Liver (tissue), 9 donors: ENCODE results near the gene HNRNPA2B1. TPM values are rescaled to one million over a fixed set of nuclear protein-coding genes. Genes with fewer than 3 reads are reported as not detected.

ENCODE experiments used
- DNase-seq: peaks from one replicate; pipeline ENCODE4 v3.0.0-alpha.2; 2017; ENCODE audit warnings: low spot score
- H3K27ac ChIP-seq, 2 donors: one replicate each; pipeline ENCODE4 v1.7.0; 2013; ENCODE audit warnings: inconsistent platforms in 2 of 2, low read length in 2 of 2, control low read depth in 1 of 2, low read depth in 1 of 2, mild to moderate bottlenecking in 1 of 2
- H3K27me3 ChIP-seq, 4 donors: one replicate each; pipeline versions ENCODE4 v1.6.1 to v1.7.0; 2013; ENCODE audit warnings: low read length in 3 of 4, inconsistent platforms in 1 of 4, mild to moderate bottlenecking in 1 of 4, moderate library complexity in 1 of 4; ENCODE audit not compliant: control insufficient read depth in 4 of 4, insufficient read depth in 4 of 4
- H3K36me3 ChIP-seq, 4 donors: one replicate each; pipeline versions ENCODE4 v1.6.1 to v1.7.0; 2013; ENCODE audit warnings: low read length in 3 of 4, mild to moderate bottlenecking in 3 of 4, low read depth in 1 of 4, moderate library complexity in 1 of 4; ENCODE audit not compliant: control insufficient read depth in 4 of 4, insufficient read depth in 3 of 4
- H3K4me1 ChIP-seq, 4 donors: one replicate each; pipeline versions ENCODE4 v1.6.1 to v1.7.0; 2013; ENCODE audit warnings: low read length in 3 of 4, mild to moderate bottlenecking in 3 of 4, moderate library complexity in 1 of 4; ENCODE audit not compliant: control insufficient read depth in 4 of 4, insufficient read depth in 4 of 4
- H3K4me3 ChIP-seq, 3 donors: one replicate each; pipeline versions ENCODE4 v1.6.1 to v1.7.0; 2013; ENCODE audit warnings: low read length in 3 of 3, control low read depth in 1 of 3, low read depth in 1 of 3, mild to moderate bottlenecking in 1 of 3
- H3K9ac ChIP-seq, 2 donors: one replicate each; pipeline ENCODE4 v1.7.0; 2013; ENCODE audit warnings: low read length in 2 of 2, mild to moderate bottlenecking in 2 of 2, moderate library complexity in 2 of 2, control low read depth in 1 of 2, low read depth in 1 of 2
- H3K9me3 ChIP-seq, 4 donors: one replicate each; pipeline versions ENCODE4 v1.6.1 to v1.7.0; 2013; ENCODE audit warnings: low read length in 3 of 4; ENCODE audit not compliant: control insufficient read depth in 4 of 4
- ATF3 ChIP-seq: IDR thresholded peaks from 2 replicates; pipeline ENCODE4 v1.6.1; 2016; ENCODE audit warnings: antibody characterized with exemption
- CTCF ChIP-seq: fragments of 150-350 bp; IDR thresholded peaks from 2 replicates; pipeline ENCODE4 v1.5.1; 2017; ENCODE audit warnings: improper control_type of control experiment, low read depth, low read length; ENCODE audit not compliant: missing input control
- EGR1 ChIP-seq, 2 donors: IDR thresholded peaks; 2 replicates each; pipeline ENCODE4 v1.6.1; 2016 to 2018; ENCODE audit warnings: antibody characterized with exemption in 2 of 2, low read depth in 2 of 2
- FOXA1 ChIP-seq: IDR thresholded peaks from 2 replicates; pipeline ENCODE4 v1.6.1; 2016; ENCODE audit warnings: antibody characterized with exemption
- FOXA2 ChIP-seq: IDR thresholded peaks from 2 replicates; pipeline ENCODE4 v1.6.1; 2016; ENCODE audit warnings: antibody characterized with exemption
- HNF4A ChIP-seq, 2 donors: conservative IDR thresholded peaks; 2 replicates each; pipeline ENCODE4 v1.6.1; 2016; ENCODE audit warnings: antibody characterized with exemption in 2 of 2, mild to moderate bottlenecking in 2 of 2
- HNF4G ChIP-seq: IDR thresholded peaks from 2 replicates; pipeline ENCODE4 v1.6.1; 2016; ENCODE audit warnings: antibody characterized with exemption
- JUND ChIP-seq, 2 donors: IDR thresholded peaks; 2 replicates each; pipeline ENCODE4 v1.6.1; 2016; ENCODE audit warnings: antibody characterized with exemption in 2 of 2
- NR2F2 ChIP-seq: IDR thresholded peaks from 2 replicates; pipeline ENCODE4 v1.6.1; 2016; ENCODE audit warnings: antibody characterized with exemption
- RAD21 ChIP-seq, 2 donors: IDR thresholded peaks; 2 replicates each; pipeline ENCODE4 v1.6.1; 2016; ENCODE audit warnings: antibody characterized with exemption in 2 of 2, mild to moderate bottlenecking in 2 of 2
- RXRA ChIP-seq, 2 donors: IDR thresholded peaks; 2 replicates each; pipeline ENCODE4 v1.6.1; 2017 to 2018; ENCODE audit warnings: antibody characterized with exemption in 2 of 2, mild to moderate bottlenecking in 1 of 2
- SP1 ChIP-seq: IDR thresholded peaks from 2 replicates; pipeline ENCODE4 v1.6.1; 2018; ENCODE audit warnings: antibody characterized with exemption, mild to moderate bottlenecking
- ZBTB33 ChIP-seq: IDR thresholded peaks from 2 replicates; pipeline ENCODE4 v1.6.1; 2016; ENCODE audit warnings: antibody characterized with exemption
- WGBS: extraction: QIAGEN DNeasy Blood & Tissue Kit; methylation state at CpG from one replicate; pipeline ENCODE4 v1.1.7; 2013; 5-methylcytosine and 5-hydroxymethylcytosine counted together
- polyA plus RNA-seq, 2 donors: library from polyadenylated mRNA; stranded (reverse) in 1 of 2; unstranded in 1 of 2; fragments of 200-250 nt in 1 of 2; fragments of >200 nt in 1 of 2; fragmentation: Nextera tagmentation in 1 of 2; extraction: Ambion mirVana in 1 of 2; gene quantifications; one replicate each; pipeline versions ENCODE4 v1.2.1 to v1.2.3, GENCODE V29; 2013 to 2015
- total RNA-seq, 2 donors: library from RNA; depleted of rRNA; stranded (reverse); fragments of >200 nt; gene quantifications; one replicate each; pipeline ENCODE4 v1.2.3, GENCODE V29; 2014
- donor health status: healthy.
- donor health status: healthy.
- donor health status: healthy.
- donor health status: healthy.
- donor health status: healthy.

The HNRNPA2B1 gene
- total and polyA plus RNA-seq, 4 donors = 128 to 295 (median 181) TPM

- Histone ChIP-seq H3K27me3 (no peaks in the 10 kb centered on the region), H3K27ac (no peak overlapping the region), H3K4me3 (peak overlapping the region; percentile 30 to 99 (median 82)), H3K9ac (peak overlapping the region; percentile 99 to 100), H3K4me1 (peaks cover 9 to 48% (median 27%) of the 10 kb centered on the region in 4 donors), H3K9me3 (no peaks in the 10 kb centered on the region), H3K36me3 (peaks cover 15 to 48% (median 43%) of the 10 kb centered on the region in 4 donors)
- WGBS = 17% methylated on average over 5 of the region's 5 CpGs
- no peak for DNase-seq
- TF ChIP-seq ATF3 = no peak
- no peak for TF ChIP-seq HNF4A (conservative IDR thresholded peaks at IDR 0.05)
- TF ChIP-seq HNF4G = no peak
- TF ChIP-seq ZBTB33 = no peak
- TF ChIP-seq NR2F2 = no peak
- no peak for TF ChIP-seq FOXA2
- TF ChIP-seq SP1 = no peak
- no peak for TF ChIP-seq CTCF
- TF ChIP-seq RXRA (IDR thresholded peaks at IDR 0.05) = no peak
- no peak for TF ChIP-seq RAD21 (IDR thresholded peaks at IDR 0.05)
- no peak for TF ChIP-seq FOXA1
- TF ChIP-seq EGR1 (IDR thresholded peaks at IDR 0.05; ENCODE audit: low read depth in 2 of 2) = no peak
These were observed 3.1 kb downstream of the HNRNPA2B1 start for GRCh38 chr7:26197153-26198115.

- Histone ChIP-seq H3K36me3 (peaks cover 15 to 62% (median 55%) of the 10 kb centered on the region in 4 donors), H3K4me3 (no peak overlapping the region), H3K27ac (no peak overlapping the region), H3K9ac (no peak overlapping the region), H3K27me3 (no peaks in the 10 kb centered on the region), H3K9me3 (no peaks in the 10 kb centered on the region), H3K4me1 (peaks cover 7 to 52% (median 28%) of the 10 kb centered on the region in 4 donors)
- DNase-seq = no peak
- TF ChIP-seq JUND (IDR thresholded peaks at IDR 0.05) (no peak), SP1 (no peak), FOXA2 (no peak)
- 71% methylated on average over 10 of the region's 10 CpGs for WGBS
These were observed 4.5 kb downstream of the HNRNPA2B1 start for GRCh38 chr7:26195867-26196657.
